Calu3 (cell line): ENCODE measurements around the gene BSND. TPM values are rescaled to one million over a fixed set of nuclear protein-coding genes. Genes with fewer than 3 reads are reported as not detected.

Source experiments
- BruUV-seq: library from RNA; stranded (reverse); fragments of 400-500 nt; replicated peaks from 2 replicates; lab custom pipeline; 2021; lab: Mats Ljungman, UMichigan
- CTCF ChIA-PET: fragments of 300-600 bp; sonication (Branson Sonifier 250); formaldehyde crosslinking; loops from one replicate; lab custom pipeline; 2022; ENCODE audit warnings: antibody characterized with exemption; lab: Charles Lee
- DNase-seq: peaks from one replicate; pipeline ENCODE4 v3.0.0; 2022
- H3K27ac Mint-ChIP-seq: one replicate; pipeline ENCODE4 v1.8.0; 2022; ENCODE audit warnings: mixed read lengths; ENCODE audit not compliant: unreplicated experiment
- H3K27me3 Mint-ChIP-seq: one replicate; pipeline ENCODE4 v1.8.0; 2022; ENCODE audit warnings: mixed read lengths; ENCODE audit not compliant: unreplicated experiment
- H3K36me3 Mint-ChIP-seq: one replicate; pipeline ENCODE4 v1.8.0; 2022; ENCODE audit warnings: mild to moderate bottlenecking, moderate library complexity, mixed read lengths; ENCODE audit not compliant: insufficient read depth, unreplicated experiment
- H3K4me1 Mint-ChIP-seq: one replicate; pipeline ENCODE4 v1.8.0; 2022; ENCODE audit warnings: mild to moderate bottlenecking, low read depth, mixed read lengths; ENCODE audit not compliant: unreplicated experiment
- H3K4me3 Mint-ChIP-seq: one replicate; pipeline ENCODE4 v1.8.0; 2022; ENCODE audit warnings: mild to moderate bottlenecking, low read depth, moderate library complexity, mixed read lengths; ENCODE audit not compliant: unreplicated experiment
- H3K9me3 Mint-ChIP-seq: one replicate; pipeline ENCODE4 v1.8.0; 2022; ENCODE audit warnings: low read depth, mixed read lengths; ENCODE audit not compliant: unreplicated experiment
- intact Hi-C: fragments of 100-400 bp; cut with micrococcal nuclease; formaldehyde crosslinking; loops from one replicate; pipeline ENCODE4 v1.10.0; 2022; ENCODE audit not compliant: unreplicated experiment
- total RNA-seq: library from RNA; stranded (reverse); gene quantifications from 2 replicates; pipeline ENCODE4 v1.2.3, GENCODE V29; 2022
- TF ChIP-seq, protein P1 (sequence below): fragments of 200-600 bp; IDR thresholded peaks from one replicate; pipeline ENCODE4 v1.8.0; 2022; ENCODE audit warnings: antibody characterized with exemption; ENCODE audit not compliant: unreplicated experiment

BSND gene
- total RNA-seq, 1 experiment from 2014 or later: not detected

DNA sequence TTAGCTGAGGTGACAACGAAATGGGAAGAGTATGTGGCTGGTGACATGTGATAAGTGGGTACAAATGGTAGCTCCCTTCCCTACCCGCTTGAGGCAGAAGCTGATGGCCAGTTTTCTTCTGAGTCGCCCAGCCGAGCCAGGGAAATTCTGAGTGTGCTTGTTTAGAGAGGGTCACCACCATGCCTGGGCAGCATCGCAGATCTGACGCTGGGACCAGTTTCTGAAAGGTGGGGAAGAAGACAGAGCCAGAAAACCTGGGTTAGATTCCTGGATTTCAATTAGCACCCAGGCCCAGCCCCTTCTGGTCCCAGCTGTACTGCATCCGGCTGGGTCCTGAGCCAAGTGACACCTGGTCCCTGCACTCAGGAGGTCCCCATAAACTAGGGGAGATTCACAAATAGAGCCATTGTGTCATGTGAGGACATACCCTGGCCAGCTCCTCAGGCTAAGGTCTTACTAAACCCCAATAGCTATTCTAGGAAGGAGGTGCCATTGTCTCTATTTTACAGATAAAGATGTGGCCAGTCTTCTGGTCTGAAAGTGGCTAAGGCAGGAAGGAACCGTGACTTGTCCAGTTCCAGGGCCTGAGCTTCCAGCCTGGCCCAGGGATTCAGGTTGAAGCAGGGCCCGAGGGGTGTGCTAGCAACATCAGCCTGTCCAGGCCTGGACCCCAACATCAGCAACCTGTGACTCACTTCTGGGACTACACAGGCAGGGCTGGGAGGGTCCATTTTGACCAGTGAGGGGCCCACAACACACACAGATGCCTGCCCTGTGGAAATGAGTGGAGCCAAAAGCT is 20.0 kb upstream of the BSND start:
- BruUV-seq: no TSS peak
- H3K9me3 Mint-ChIP-seq: no peaks in the 10 kb centered on the region
- peaks cover 9% of the 10 kb centered on the region for H3K36me3 Mint-ChIP-seq
- no peak overlapping the region for H3K4me3 Mint-ChIP-seq
- intact Hi-C loops: no loop called here
- CTCF ChIA-PET: interaction anchor here (0.6 to 1.1 kb wide), 3 partner anchors 28 to 44 kb away, joined by 3 to 5 read pairs (median 3); no protein-coding TSS in a partner anchor
- no peak overlapping the region for H3K27ac Mint-ChIP-seq
- TF ChIP-seq, protein P1, sequence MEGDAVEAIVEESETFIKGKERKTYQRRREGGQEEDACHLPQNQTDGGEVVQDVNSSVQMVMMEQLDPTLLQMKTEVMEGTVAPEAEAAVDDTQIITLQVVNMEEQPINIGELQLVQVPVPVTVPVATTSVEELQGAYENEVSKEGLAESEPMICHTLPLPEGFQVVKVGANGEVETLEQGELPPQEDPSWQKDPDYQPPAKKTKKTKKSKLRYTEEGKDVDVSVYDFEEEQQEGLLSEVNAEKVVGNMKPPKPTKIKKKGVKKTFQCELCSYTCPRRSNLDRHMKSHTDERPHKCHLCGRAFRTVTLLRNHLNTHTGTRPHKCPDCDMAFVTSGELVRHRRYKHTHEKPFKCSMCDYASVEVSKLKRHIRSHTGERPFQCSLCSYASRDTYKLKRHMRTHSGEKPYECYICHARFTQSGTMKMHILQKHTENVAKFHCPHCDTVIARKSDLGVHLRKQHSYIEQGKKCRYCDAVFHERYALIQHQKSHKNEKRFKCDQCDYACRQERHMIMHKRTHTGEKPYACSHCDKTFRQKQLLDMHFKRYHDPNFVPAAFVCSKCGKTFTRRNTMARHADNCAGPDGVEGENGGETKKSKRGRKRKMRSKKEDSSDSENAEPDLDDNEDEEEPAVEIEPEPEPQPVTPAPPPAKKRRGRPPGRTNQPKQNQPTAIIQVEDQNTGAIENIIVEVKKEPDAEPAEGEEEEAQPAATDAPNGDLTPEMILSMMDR: no peak
- peaks cover 35% of the 10 kb centered on the region for H3K4me1 Mint-ChIP-seq
- DNase-seq: no peak
- peaks cover 20% of the 10 kb centered on the region for H3K27me3 Mint-ChIP-seq

- no TSS peak for BruUV-seq
- Mint-ChIP-seq H3K27me3 (peaks cover 20% of the 10 kb centered on the region), H3K4me3 (no peak overlapping the region)
These were observed 19.3 kb upstream of the BSND start for GRCh38 chr1:54979327-54979891.

GRCh38 chr1:54980046-54980527 is 18.6 kb upstream of the BSND start:
- TF ChIP-seq, protein P1: no peak
- Mint-ChIP-seq H3K36me3 (peaks cover 9% of the 10 kb centered on the region), H3K9me3 (no peaks in the 10 kb centered on the region), H3K27ac (no peak overlapping the region), H3K27me3 (peaks cover 20% of the 10 kb centered on the region), H3K4me3 (peak overlapping the region; percentile 69), H3K4me1 (peaks cover 33% of the 10 kb centered on the region)
- DNase-seq: no peak
- no TSS peak for BruUV-seq
- intact Hi-C loops: no loop called here
- CTCF ChIA-PET: interaction anchor here (1.0 to 1.5 kb wide), 2 partner anchors 13 to 35 kb away, joined by 3 to 4 read pairs; no protein-coding TSS in a partner anchor

More at GRCh38 chr1:54979327-54979891, 19.3 kb upstream of the BSND start:
- Mint-ChIP-seq H3K27ac (no peak overlapping the region), H3K9me3 (no peaks in the 10 kb centered on the region), H3K4me1 (peaks cover 35% of the 10 kb centered on the region), H3K36me3 (peaks cover 9% of the 10 kb centered on the region)
- CTCF ChIA-PET: interaction anchor here (1.5 kb wide), 1 partner anchor 34 kb away, joined by 4 read pairs; no protein-coding TSS in a partner anchor
- intact Hi-C loops: no loop called here
- no peak for DNase-seq
- TF ChIP-seq, protein P1: no peak

- BruUV-seq: no TSS peak
- Mint-ChIP-seq H3K9me3 (no peaks in the 10 kb centered on the region), H3K36me3 (peaks cover 7% of the 10 kb centered on the region), H3K4me1 (peaks cover 27% of the 10 kb centered on the region), H3K27ac (no peak within 1 kb of the TSS), H3K27me3 (peaks cover 20% of the 10 kb centered on the region), H3K4me3 (peak within 1 kb of the TSS; percentile 69)
- intact Hi-C loops: no loop called here
- CTCF ChIA-PET: interaction anchor here (1.0 to 1.5 kb wide), 2 partner anchors 12 to 36 kb away, joined by 3 to 4 read pairs; no protein-coding TSS in a partner anchor
- DNase-seq: peak; percentile 34
- TF ChIP-seq, protein P1: no peak
These were observed 18.0 kb upstream of the BSND start, which contains the start of gene TMEM61 for GRCh38 chr1:54980528-54981241. TSS of gene TMEM61 (plus strand) at chr1:54980628. CDS start at chr1:54981066, 438 bp downstream.
